ENCODE measurements around the gene SYT1.
"Not testable (repeated sequence)": the region's sequence is repeated elsewhere in the genome, so short reads cannot be mapped to it uniquely, and the experiment has no call there.

SYT1 gene

DNA sequence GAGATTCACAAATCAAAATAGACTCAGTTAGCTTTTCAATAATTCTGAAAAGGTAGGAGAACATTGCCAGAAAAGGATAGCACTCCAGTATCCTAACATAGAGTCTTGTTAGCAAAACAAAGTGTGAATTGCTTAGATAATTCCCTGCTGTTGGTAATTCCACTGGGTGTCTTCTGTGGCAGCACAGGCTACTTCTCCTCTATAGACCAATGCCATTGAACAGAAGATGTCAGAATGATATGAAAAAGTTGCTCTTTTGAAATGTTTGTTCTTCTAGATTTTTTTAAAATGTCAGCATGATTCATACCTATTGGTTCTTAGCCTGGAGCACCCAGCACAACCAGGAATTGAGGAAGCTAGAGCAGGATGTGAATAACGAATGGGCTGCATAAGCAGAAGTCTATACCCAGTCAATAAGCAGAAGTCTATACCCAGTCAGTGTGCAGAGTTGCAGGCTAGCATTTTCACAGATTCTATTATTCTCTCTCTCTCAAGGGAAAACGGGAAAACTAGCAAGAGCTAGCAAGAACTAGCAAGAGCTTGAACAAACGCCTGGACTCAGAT is 112.8 kb downstream of the SYT1 start:
- DNase-seq, result no peak

DNA sequence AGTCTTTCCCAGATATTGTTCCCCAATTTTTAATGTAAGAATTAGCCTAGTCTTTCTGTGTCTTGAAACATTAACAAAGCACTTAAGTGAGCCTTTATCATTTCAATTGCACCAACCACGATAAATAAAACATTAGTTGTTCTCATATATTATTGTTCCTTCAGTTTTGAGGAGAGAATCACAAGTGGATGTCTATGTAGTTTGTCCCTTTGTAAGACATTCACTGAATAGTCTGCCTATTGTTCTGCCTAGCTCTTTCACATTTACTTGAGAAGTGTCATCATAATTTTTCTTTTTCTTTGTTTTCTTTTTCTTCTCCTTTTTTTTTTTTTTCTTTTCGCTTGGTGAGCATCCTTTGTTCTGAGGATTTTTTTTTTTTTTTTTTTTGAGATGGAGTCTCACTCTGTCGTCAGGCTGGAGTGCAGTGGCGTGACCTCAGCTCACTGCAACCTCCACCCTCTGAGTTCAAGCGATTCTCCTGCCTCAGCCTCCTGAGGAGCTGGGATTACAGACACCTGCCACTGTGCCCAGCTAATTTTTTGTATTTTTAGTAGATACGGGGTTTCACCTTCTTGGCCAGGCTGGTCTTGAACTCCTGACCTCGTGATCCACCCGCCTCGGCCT is 129.7 kb downstream of the SYT1 start:
- no peak for DNase-seq

DNA sequence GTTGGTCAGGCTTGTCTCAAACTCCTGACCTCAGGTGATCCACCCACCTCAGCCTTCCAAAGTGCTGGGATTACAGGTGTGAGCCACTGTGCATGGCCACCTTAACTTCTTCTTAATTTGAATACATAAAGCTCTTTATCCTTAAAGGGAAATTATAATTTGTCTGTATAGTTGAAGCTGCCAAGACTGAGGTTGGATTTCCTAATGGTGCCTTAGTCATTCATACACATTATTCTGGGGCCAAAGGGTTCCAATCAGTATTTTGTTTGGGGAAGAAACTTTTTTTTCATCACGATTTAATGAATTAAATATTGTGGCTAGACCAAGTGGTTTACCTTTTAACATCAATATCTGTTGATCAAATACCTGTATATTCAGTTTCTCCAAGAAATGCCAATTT is 135.9 kb downstream of the SYT1 start:
- DNase-seq, result no peak

DNA sequence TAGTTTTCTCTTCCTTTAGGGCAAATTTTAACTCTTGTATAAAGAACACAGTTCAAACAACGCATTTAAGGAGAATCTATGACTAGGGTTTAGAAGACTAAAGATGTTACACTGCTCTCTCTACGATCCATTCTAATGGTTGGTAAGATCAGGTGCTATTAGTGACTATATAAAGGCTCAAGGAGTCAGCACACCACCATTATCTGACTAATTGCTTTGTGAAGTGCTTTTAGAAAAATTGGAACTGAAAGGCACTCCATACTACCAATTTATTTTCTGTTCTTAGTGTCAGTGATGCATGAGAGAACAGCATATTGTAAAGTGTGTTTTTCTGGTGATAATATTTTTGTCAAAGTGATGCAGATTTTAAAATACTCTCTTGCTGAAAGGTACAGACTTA is 136.8 kb downstream of the SYT1 start:
- DNase-seq, result no peak

DNA sequence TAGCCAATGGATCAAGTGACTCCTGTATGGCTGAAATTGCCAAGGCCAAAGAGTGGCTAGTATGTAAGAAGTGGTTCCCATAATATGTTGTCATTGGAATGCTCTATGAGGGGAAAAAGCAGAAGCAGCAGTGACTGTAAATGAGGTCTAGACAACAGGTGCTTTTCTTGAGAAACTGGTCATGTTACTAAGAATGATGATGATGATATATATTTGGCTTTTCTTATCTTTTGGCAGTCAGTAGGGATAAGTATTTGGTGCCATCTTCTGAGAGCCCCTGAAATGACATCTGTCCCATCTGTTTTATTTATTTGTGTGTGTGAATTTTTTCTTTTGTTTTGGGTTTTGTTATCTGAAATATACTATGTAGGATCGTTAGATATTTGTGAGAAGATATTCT is 141.7 kb downstream of the SYT1 start:
- no peak for DNase-seq

DNA sequence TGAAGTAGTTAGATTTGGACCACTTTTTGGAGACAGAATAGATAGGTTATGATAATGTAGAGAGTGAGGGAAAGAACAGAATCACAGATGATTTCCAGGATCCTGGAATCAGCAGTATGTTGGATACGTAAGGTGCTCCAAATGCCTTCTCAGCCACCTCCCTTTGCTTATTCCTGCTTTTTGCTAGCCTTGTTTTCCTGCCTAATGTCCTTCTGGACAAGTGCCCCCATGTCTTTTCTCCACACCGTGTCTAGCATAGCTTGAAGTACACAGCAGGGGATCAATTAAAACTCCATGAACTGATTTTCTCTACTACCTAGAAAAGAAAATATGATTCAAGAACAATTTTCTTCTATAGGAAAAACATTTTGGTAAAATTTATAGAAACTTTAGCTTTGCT is 144.0 kb downstream of the SYT1 start:
- DNase-seq, result no peak

GRCh38 chr12:79012636-79013035 is 148.1 kb downstream of the SYT1 start:
- no peak for DNase-seq

- no peak for DNase-seq
These were observed 151.6 kb downstream of the SYT1 start for GRCh38 chr12:79016181-79016580.

DNA sequence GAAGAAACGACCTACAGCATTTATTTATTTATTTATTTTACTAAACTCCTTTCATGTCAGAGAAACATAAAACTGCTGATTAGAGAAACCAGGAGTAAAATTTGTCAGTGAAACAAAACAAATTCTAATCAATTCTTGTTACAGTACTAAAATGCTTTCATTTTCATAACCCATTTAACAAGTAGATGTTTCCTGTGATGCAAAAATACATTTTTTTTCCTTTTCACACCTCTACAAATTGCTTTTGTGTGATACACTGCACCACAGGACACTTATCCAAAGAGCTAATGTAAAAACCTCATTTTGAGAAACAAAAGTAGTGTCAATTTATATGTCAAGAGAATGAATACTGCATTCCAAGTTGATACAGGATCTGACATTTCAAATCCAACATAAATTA is 155.1 kb downstream of the SYT1 start:
- no peak for DNase-seq

GRCh38 chr12:79020106-79020505 is 155.5 kb downstream of the SYT1 start:
- DNase-seq, result no peak

- no peak for DNase-seq
These were observed 156.4 kb downstream of the SYT1 start for GRCh38 chr12:79021021-79021420.

DNA sequence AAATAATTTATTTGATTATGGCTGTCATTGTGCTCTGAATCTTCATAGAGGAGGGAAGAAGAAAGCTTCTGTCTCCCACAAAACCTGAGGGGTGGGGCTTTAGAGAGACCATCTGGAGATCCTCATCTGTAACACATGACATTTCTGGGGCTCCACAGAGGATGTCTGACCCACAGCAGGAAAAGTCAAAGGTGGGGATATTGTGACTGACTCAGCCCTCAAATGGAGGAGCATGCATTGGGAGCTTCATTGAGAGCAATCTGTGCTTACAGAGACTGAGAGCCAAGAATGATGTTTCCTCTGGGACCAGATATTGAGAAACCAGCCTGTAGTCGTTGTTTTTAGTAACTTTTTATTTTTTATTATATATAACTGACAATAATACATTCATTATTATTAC is 158.7 kb downstream of the SYT1 start:
- no peak for DNase-seq

DNA sequence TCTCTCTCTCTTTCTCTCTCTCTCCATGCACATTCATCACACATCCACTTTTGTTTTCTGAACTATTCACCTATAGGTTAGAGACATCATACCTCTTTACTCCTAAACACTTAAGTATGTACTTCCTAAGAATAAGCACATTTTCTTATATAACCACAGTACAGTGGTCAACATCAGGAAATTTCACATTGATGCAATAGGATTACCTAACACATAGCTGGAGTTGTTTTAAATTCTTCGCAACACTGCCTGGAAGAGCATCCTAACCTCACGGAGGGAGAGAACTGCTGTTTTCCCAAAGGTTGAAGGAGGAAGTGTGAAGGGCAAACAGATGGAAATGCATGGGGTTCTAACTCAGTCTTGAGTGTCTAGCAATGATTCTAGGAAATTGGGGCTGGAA is 159.2 kb downstream of the SYT1 start:
- no peak for DNase-seq

GRCh38 chr12:79033788-79034187 is 169.2 kb downstream of the SYT1 start:
- DNase-seq, result no peak

GRCh38 chr12:79044748-79045147 is 180.2 kb downstream of the SYT1 start:
- not testable (repeated sequence) for DNase-seq

- not testable (repeated sequence) for DNase-seq
These were observed 180.7 kb downstream of the SYT1 start for GRCh38 chr12:79045149-79045703.

DNA sequence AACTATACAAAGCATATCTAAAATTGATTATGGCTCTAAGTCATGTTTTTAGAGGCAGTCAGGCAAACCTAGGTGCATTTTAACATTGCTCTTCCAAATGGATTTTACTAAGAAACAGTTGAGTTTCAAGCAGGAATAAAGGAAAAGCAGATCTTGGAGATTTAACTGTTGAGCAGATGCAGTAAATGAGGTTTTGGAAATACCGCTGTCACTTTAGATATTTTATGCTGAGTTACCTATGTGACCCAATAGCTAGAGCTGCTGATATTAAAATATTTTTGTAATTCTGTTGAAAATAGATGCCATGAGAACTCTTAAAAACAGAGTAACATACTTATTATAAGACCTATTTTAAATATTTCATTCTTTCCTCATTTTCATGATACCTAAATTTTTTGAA is 181.4 kb downstream of the SYT1 start:
- no peak for DNase-seq

DNA sequence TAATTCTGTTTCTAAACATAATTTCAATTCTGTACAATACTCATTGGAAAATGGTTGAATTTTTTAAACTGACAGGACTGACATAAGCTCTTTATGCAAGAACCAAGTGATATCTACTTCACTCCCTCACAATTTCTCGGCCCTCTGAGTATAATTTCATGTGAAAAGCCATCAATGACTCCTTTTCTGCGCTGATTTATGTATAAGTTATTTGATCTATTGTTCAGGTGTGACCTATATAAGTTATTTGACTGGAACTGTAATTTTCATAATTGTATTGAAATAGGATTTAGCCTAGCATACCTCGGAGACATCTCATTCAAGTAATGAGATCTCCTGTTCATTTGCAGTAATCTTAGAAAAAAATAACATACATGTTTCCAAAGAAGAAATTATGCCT is 184.4 kb downstream of the SYT1 start:
- no peak for DNase-seq

GRCh38 chr12:79053394-79053793 is 188.8 kb downstream of the SYT1 start:
- DNase-seq, result no peak

- DNase-seq, result no peak
These were observed 191.5 kb downstream of the SYT1 start for GRCh38 chr12:79055926-79056674.

- DNase-seq, result no peak
These were observed 192.2 kb downstream of the SYT1 start for GRCh38 chr12:79056775-79057174.

GRCh38 chr12:79057540-79057939 is 193.0 kb downstream of the SYT1 start:
- no peak for DNase-seq

GRCh38 chr12:79058342-79058741 is 193.8 kb downstream of the SYT1 start:
- DNase-seq, result no peak

- DNase-seq, result no peak
These were observed 195.0 kb downstream of the SYT1 start for GRCh38 chr12:79059557-79059956.
